HepG2 (cell line): Measurements from ENCODE around the gene LRRC25. TPM values are rescaled to one million over a fixed set of nuclear protein-coding genes. Genes with fewer than 3 reads are reported as not detected.

Source experiments
- ATM ChIP-seq: fragments of 450-650 bp; IDR thresholded peaks from 2 replicates; pipeline ENCODE4 v1.7.1; 2017; ENCODE audit warnings: mild to moderate bottlenecking, borderline replicate concordance
- ELF3 ChIP-seq: IDR thresholded peaks from 2 replicates; pipeline ENCODE4 v1.6.1; 2016; ENCODE audit warnings: missing genetic modification reagents, missing compliant biosample characterization
- FLYWCH1 ChIP-seq: sonication (generic); formaldehyde crosslinking; IDR thresholded peaks from 2 replicates; pipeline ENCODE4 v1.8.1; 2023; ENCODE audit warnings: mild to moderate bottlenecking, missing genetic modification reagents
- HOXA7 ChIP-seq: sonication (generic); formaldehyde crosslinking; IDR thresholded peaks from 2 replicates; pipeline ENCODE4 v1.8.1; 2022; ENCODE audit warnings: mild to moderate bottlenecking, missing genetic modification reagents, moderate library complexity
- MAX ChIP-seq: IDR thresholded peaks from 2 replicates; pipeline ENCODE4 v1.6.1; 2012; ENCODE audit warnings: inconsistent platforms
- MZF1 ChIP-seq: sonication (generic); formaldehyde crosslinking; IDR thresholded peaks from 2 replicates; pipeline ENCODE4 v1.8.1; 2023; ENCODE audit warnings: mild to moderate bottlenecking, missing genetic modification reagents, borderline replicate concordance
- NBN ChIP-seq: fragments of 450-650 bp; conservative IDR thresholded peaks from 2 replicates; pipeline ENCODE4 v1.6.1; 2017
- PATZ1 ChIP-seq: sonication (generic); formaldehyde crosslinking; IDR thresholded peaks from 2 replicates; pipeline ENCODE4 v1.4.0; 2020; ENCODE audit warnings: missing genetic modification reagents
- PAWR ChIP-seq: sonication (generic); formaldehyde crosslinking; IDR thresholded peaks from 2 replicates; pipeline ENCODE4 v1.4.0; 2020; ENCODE audit warnings: missing genetic modification reagents, mild to moderate bottlenecking, borderline replicate concordance
- RAD51 ChIP-seq: fragments of 450-650 bp; IDR thresholded peaks from 2 replicates; pipeline ENCODE4 v1.6.1; 2016; ENCODE audit warnings: borderline replicate concordance
- RELA ChIP-seq: sonication (generic); formaldehyde crosslinking; IDR thresholded peaks from 2 replicates; pipeline ENCODE4 v1.4.0; 2020; ENCODE audit warnings: missing genetic modification reagents
- RERE ChIP-seq: IDR thresholded peaks from 2 replicates; pipeline ENCODE4 v1.6.1; 2016; ENCODE audit warnings: low read depth, missing genetic modification reagents, missing compliant biosample characterization
- SMC3 ChIP-seq: IDR thresholded peaks from 2 replicates; pipeline ENCODE4 v1.6.1; 2011; ENCODE audit warnings: low read length, improper control_type of control experiment
- SNAPC5 ChIP-seq: sonication (generic); formaldehyde crosslinking; IDR thresholded peaks from 2 replicates; pipeline ENCODE4 v1.8.1; 2023; ENCODE audit warnings: mild to moderate bottlenecking, missing genetic modification reagents, borderline replicate concordance
- TERF1 ChIP-seq: sonication (generic); formaldehyde crosslinking; IDR thresholded peaks from 2 replicates; pipeline ENCODE4 v1.8.0; 2022; ENCODE audit warnings: mild to moderate bottlenecking, missing genetic modification reagents, moderate library complexity
- TGIF2 ChIP-seq: IDR thresholded peaks from 2 replicates; pipeline ENCODE4 v1.6.1; 2016; ENCODE audit warnings: control low read depth, missing compliant biosample characterization
- ZEB1 ChIP-seq: IDR thresholded peaks from 2 replicates; pipeline ENCODE4 v1.6.1; 2012; ENCODE audit warnings: mild to moderate bottlenecking, low read depth, inconsistent platforms; ENCODE audit not compliant: insufficient replicate concordance
- ZFX ChIP-seq: sonication (generic); formaldehyde crosslinking; IDR thresholded peaks from 2 replicates; pipeline ENCODE4 v1.4.0; 2020; ENCODE audit warnings: mild to moderate bottlenecking, low read depth, missing genetic modification reagents, moderate library complexity
- ZNF749 ChIP-seq: sonication (generic); formaldehyde crosslinking; IDR thresholded peaks from 2 replicates; pipeline ENCODE4 v1.8.0; 2022; ENCODE audit warnings: mild to moderate bottlenecking, missing genetic modification reagents, moderate library complexity, borderline replicate concordance
- ZNF850 ChIP-seq: sonication (generic); formaldehyde crosslinking; conservative IDR thresholded peaks from 2 replicates; pipeline ENCODE4 v1.9.0; 2021; ENCODE audit warnings: mild to moderate bottlenecking, missing genetic modification reagents
- ZSCAN21 ChIP-seq: sonication (generic); formaldehyde crosslinking; IDR thresholded peaks from 2 replicates; pipeline ENCODE4 v1.8.0; 2022; ENCODE audit warnings: mild to moderate bottlenecking, missing genetic modification reagents, moderate library complexity, borderline replicate concordance
- polyA plus RNA-seq, 8 experiments: library from polyadenylated mRNA; depleted of rRNA in 3 of 8; stranded (reverse) in 7 of 8; unstranded in 1 of 8; fragments of >200 nt; fragmentation: Illumina TruSeq in 4 of 8; extraction: Trizol in 4 of 8; gene quantifications; 2 replicates each; pipeline versions ENCODE4 v1.2.1 to v1.2.3, GENCODE V29; 2011 to 2016; ENCODE audit warnings: low read depth in 4 of 8, missing spikeins in 1 of 8, mixed read lengths in 1 of 8; ENCODE audit not compliant: insufficient read depth in 1 of 8
- total RNA-seq, 5 experiments: library from RNA; depleted of rRNA; stranded (reverse); fragments of >200 nt; fragmentation: Illumina TruSeq; extraction: Trizol; gene quantifications; 2 replicates each; pipeline ENCODE4 v1.2.3, GENCODE V29; 2016; ENCODE audit warnings: low read depth in 1 of 5

Gene LRRC25
- total and polyA plus RNA-seq, 2 of the 13 experiments (the other 11 are each of a cell fraction or from before 2014, with no cell fraction given) = 0.13 to 0.53 TPM

GRCh38 chr19:18385675-18386542, 11.5 kb downstream of the LRRC25 start, which contains the start of gene GDF15 (continued):
- TF ChIP-seq FLYWCH1 (CRISPR knock-in tag) (peak; percentile 91; the same call in 1 of the 2 replicates), ZNF749 (CRISPR knock-in tag) (peak; percentile 97), SNAPC5 (CRISPR knock-in tag) (no peak), SMC3 (peak; percentile 37; the same call in 1 of the 2 replicates), ATM (no peak), RELA (CRISPR knock-in tag) (0 out of 2 replicates have a peak, but pooled peaks have one; percentile 52), ZSCAN21 (CRISPR knock-in tag) (peak; percentile 95), TERF1 (CRISPR knock-in tag) (0 out of 2 replicates have a peak, but pooled peaks have one; percentile 36), ELF3 (CRISPR knock-in tag) (peak; percentile 59), TGIF2 (peak; percentile 31; the same call in 1 of the 2 replicates), RAD51 (no peak), HOXA7 (0 out of 2 replicates have a peak, but pooled peaks have one; percentile 73), MAX (peak; percentile 73), ZFX (CRISPR knock-in tag) (peak; percentile 67), ZEB1 (no peak), NBN (no peak), RERE (CRISPR knock-in tag) (peak; percentile 72), MZF1 (no peak), ZNF850 (CRISPR knock-in tag) (no peak), PAWR (CRISPR knock-in tag) (no peak), PATZ1 (CRISPR knock-in tag) (peak; percentile 99)
